Fibroblast of lung (primary cell): ENCODE data around the gene FUT8. TPM values are rescaled to one million over a fixed set of nuclear protein-coding genes. Genes with fewer than 3 reads are reported as not detected.
"Not testable (repeated sequence)": the region's sequence is repeated elsewhere in the genome, so short reads cannot be mapped to it uniquely, and the experiment has no call there.

Source experiments
- DNase-seq, 2 donors: peaks; one replicate each; pipeline versions ENCODE4 v3.0.0 to v3.0.0-alpha.2; 2010; ENCODE audit warnings: low read depth in 2 of 2
- H2AFZ ChIP-seq: 2 replicates; pipeline ENCODE4 v1.5.1; 2012; ENCODE audit warnings: low read length, control low read depth, inconsistent platforms
- H3K27ac ChIP-seq: 2 replicates; pipeline ENCODE4 v1.5.1; 2011; ENCODE audit warnings: low read length, control low read depth; ENCODE audit not compliant: insufficient read depth
- H3K27me3 ChIP-seq: 2 replicates; pipeline ENCODE4 v1.5.1; 2011; ENCODE audit warnings: mild to moderate bottlenecking, low read length; ENCODE audit not compliant: control insufficient read depth, insufficient read depth
- H3K36me3 ChIP-seq: 2 replicates; pipeline ENCODE4 v1.5.1; 2011; ENCODE audit warnings: low read length; ENCODE audit not compliant: control insufficient read depth, insufficient read depth
- H3K4me1 ChIP-seq: 2 replicates; pipeline ENCODE4 v1.5.1; 2011; ENCODE audit warnings: low read length; ENCODE audit not compliant: control insufficient read depth, insufficient read depth; ENCODE audit errors: extremely low read depth
- H3K4me2 ChIP-seq: 2 replicates; pipeline ENCODE4 v1.5.1; 2011; ENCODE audit warnings: low read length, control low read depth; ENCODE audit not compliant: insufficient read depth; ENCODE audit errors: extremely low read depth
- H3K4me3 ChIP-seq, 4 experiments: fragments of 200-600 bp in 1 of 4; sonication (generic) in 1 of 4; replicated peaks in 1 of 4; 2 replicates each; pipeline ENCODE4 v1.5.1; 2011 to 2016; ENCODE audit warnings: low read length in 4 of 4, low read depth in 3 of 4, mild to moderate bottlenecking in 3 of 4, control low read depth in 2 of 4, inconsistent platforms in 1 of 4, mixed read lengths in 1 of 4; ENCODE audit not compliant: insufficient read depth in 1 of 4; ENCODE audit errors: control extremely low read depth in 1 of 4
- H3K79me2 ChIP-seq: 2 replicates; pipeline ENCODE4 v1.5.1; 2012; ENCODE audit warnings: mild to moderate bottlenecking, low read length, inconsistent platforms; ENCODE audit not compliant: control insufficient read depth, insufficient read depth
- H3K9ac ChIP-seq: 2 replicates; pipeline ENCODE4 v1.5.1; 2011; ENCODE audit warnings: mild to moderate bottlenecking, low read length, control low read depth; ENCODE audit not compliant: insufficient read depth
- H3K9me3 ChIP-seq: 2 replicates; pipeline ENCODE4 v1.5.1; 2012; ENCODE audit warnings: low read depth, low read length; ENCODE audit not compliant: control insufficient read depth, insufficient read depth
- H4K20me1 ChIP-seq: 2 replicates; pipeline ENCODE4 v1.5.1; 2011; ENCODE audit warnings: low read length; ENCODE audit not compliant: control insufficient read depth, insufficient read depth; ENCODE audit errors: extremely low read depth
- EZH2 ChIP-seq: IDR thresholded peaks from 2 replicates; pipeline ENCODE4 v1.5.1; 2012; ENCODE audit warnings: low read length, control low read depth, mild to moderate bottlenecking; ENCODE audit errors: missing control alignments
- polyA plus RNA-seq, 2 donors: library from polyadenylated mRNA; depleted of rRNA in 1 of 2; stranded (reverse) in 1 of 2; unstranded in 1 of 2; fragments of >200 nt; gene quantifications; 2 replicates each; pipeline ENCODE4 v1.2.1, GENCODE V29; 2011 to 2012; ENCODE audit warnings: missing spikeins in 1 of 2
- total RNA-seq: library from RNA; depleted of rRNA; stranded (reverse); fragments of >200 nt; gene quantifications from 2 replicates; pipeline ENCODE4 v1.2.1, GENCODE V29; 2014
- TF ChIP-seq, protein P1 (sequence below), 2 donors: IDR thresholded peaks in 1 of 2; conservative IDR thresholded peaks in 1 of 2; 1 replicate in 1 of 2; 2 replicates in 1 of 2; pipeline ENCODE4 v1.5.1; 2011 to 2012; ENCODE audit warnings: low read length in 2 of 2, control low read depth in 1 of 2, inconsistent platforms in 1 of 2, low read depth in 1 of 2, mild to moderate bottlenecking in 1 of 2

The FUT8 gene
- total and polyA plus RNA-seq, 2 donors (not counting 1 experiment from before 2014, with no cell fraction given) = 51.4 to 95.8 TPM

GRCh38 chr14:65465584-65465983 lies 53.1 kb downstream of the FUT8 start:
- Histone ChIP-seq H3K4me3 (no peak overlapping the region), H3K79me2 (no peaks in the 10 kb centered on the region), H3K9ac (no peak overlapping the region), H3K27ac (no peak overlapping the region), H2AFZ (no peak overlapping the region), H3K4me1 (no peaks in the 10 kb centered on the region), H3K9me3 (no peaks in the 10 kb centered on the region), H3K27me3 (no peaks in the 10 kb centered on the region), H3K36me3 (no peaks in the 10 kb centered on the region), H3K4me2 (no peak overlapping the region), H4K20me1 (no peaks in the 10 kb centered on the region)
- TF ChIP-seq, protein P1, sequence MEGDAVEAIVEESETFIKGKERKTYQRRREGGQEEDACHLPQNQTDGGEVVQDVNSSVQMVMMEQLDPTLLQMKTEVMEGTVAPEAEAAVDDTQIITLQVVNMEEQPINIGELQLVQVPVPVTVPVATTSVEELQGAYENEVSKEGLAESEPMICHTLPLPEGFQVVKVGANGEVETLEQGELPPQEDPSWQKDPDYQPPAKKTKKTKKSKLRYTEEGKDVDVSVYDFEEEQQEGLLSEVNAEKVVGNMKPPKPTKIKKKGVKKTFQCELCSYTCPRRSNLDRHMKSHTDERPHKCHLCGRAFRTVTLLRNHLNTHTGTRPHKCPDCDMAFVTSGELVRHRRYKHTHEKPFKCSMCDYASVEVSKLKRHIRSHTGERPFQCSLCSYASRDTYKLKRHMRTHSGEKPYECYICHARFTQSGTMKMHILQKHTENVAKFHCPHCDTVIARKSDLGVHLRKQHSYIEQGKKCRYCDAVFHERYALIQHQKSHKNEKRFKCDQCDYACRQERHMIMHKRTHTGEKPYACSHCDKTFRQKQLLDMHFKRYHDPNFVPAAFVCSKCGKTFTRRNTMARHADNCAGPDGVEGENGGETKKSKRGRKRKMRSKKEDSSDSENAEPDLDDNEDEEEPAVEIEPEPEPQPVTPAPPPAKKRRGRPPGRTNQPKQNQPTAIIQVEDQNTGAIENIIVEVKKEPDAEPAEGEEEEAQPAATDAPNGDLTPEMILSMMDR (conservative IDR thresholded peaks at IDR 0.05 in 1 of 2, IDR thresholded peaks at IDR 0.05 in 1 of 2; ENCODE audit: low read depth in 1 of 2, low read length in 2 of 2) = no peak
- TF ChIP-seq EZH2 = no peak
- DNase-seq = no peak

- not testable (repeated sequence) for H4K20me1 ChIP-seq, H3K9me3 ChIP-seq, H3K4me2 ChIP-seq, H3K4me1 ChIP-seq, H3K27ac ChIP-seq, H3K79me2 ChIP-seq, H3K9ac ChIP-seq, H2AFZ ChIP-seq, DNase-seq, H3K4me3 ChIP-seq, H3K36me3 ChIP-seq, H3K27me3 ChIP-seq
These were observed 55.4 kb downstream of the FUT8 start for GRCh38 chr14:65467926-65468325.

GRCh38 chr14:65469903-65470302 lies 57.4 kb downstream of the FUT8 start:
- Histone ChIP-seq H3K4me3 (no peak overlapping the region), H3K4me1 (no peaks in the 10 kb centered on the region), H3K27me3 (no peaks in the 10 kb centered on the region), H2AFZ (no peak overlapping the region), H3K4me2 (no peak overlapping the region), H3K79me2 (no peaks in the 10 kb centered on the region), H3K27ac (no peak overlapping the region), H3K36me3 (no peaks in the 10 kb centered on the region), H3K9ac (no peak overlapping the region), H4K20me1 (no peaks in the 10 kb centered on the region), H3K9me3 (no peaks in the 10 kb centered on the region)
- DNase-seq = no peak
- no peak for TF ChIP-seq EZH2
- TF ChIP-seq, protein P1 (conservative IDR thresholded peaks at IDR 0.05 in 1 of 2, IDR thresholded peaks at IDR 0.05 in 1 of 2; ENCODE audit: low read depth in 1 of 2, low read length in 2 of 2) = no peak
